Mesothelial cell of epicardium (in vitro differentiated cells): Measurements from ENCODE around the gene EEFSEC. TPM values are rescaled to one million over a fixed set of nuclear protein-coding genes. Genes with fewer than 3 reads are reported as not detected.

ENCODE experiments used
- DNase-seq, 2 experiments: peaks; one replicate each; pipeline ENCODE4 v3.0.0; 2021; ENCODE audit warnings: low spot score in 2 of 2; ENCODE audit not compliant: unreplicated experiment in 2 of 2
- H3K27ac Mint-ChIP-seq: 2 replicates; pipeline ENCODE4 v1.8.0; 2021; ENCODE audit warnings: mixed read lengths
- H3K27me3 Mint-ChIP-seq: 2 replicates; pipeline ENCODE4 v1.8.0; 2021; ENCODE audit warnings: low read depth, mixed read lengths
- H3K36me3 Mint-ChIP-seq: 2 replicates; pipeline ENCODE4 v1.8.0; 2021; ENCODE audit warnings: mixed read lengths
- H3K4me1 Mint-ChIP-seq: 2 replicates; pipeline ENCODE4 v1.8.0; 2021; ENCODE audit warnings: mixed read lengths
- H3K4me3 Mint-ChIP-seq: 2 replicates; pipeline ENCODE4 v1.8.0; 2021; ENCODE audit warnings: mild to moderate bottlenecking, moderate library complexity, mixed read lengths
- H3K9me3 Mint-ChIP-seq: 2 replicates; pipeline ENCODE4 v1.8.0; 2021; ENCODE audit warnings: mixed read lengths
- total RNA-seq: library from RNA; stranded (reverse); gene quantifications from 3 replicates; pipeline ENCODE4 v1.2.1, GENCODE V29; 2021
- TF ChIP-seq, protein P1 (sequence below): fragments of 200-600 bp; sonication (generic); IDR thresholded peaks from one replicate; pipeline ENCODE4 v1.5.0; 2021; ENCODE audit warnings: antibody characterized with exemption; ENCODE audit not compliant: unreplicated experiment

EEFSEC gene
- total RNA-seq, 1 donor from 2014 or later, result 19.4 TPM

- peaks cover 50% of the 10 kb centered on the region for H3K4me1 Mint-ChIP-seq
- no peak overlapping the region for H3K4me3 Mint-ChIP-seq
- peak overlapping the region; percentile 89 for H3K27ac Mint-ChIP-seq
- no peaks in the 10 kb centered on the region for H3K36me3 Mint-ChIP-seq
- TF ChIP-seq, protein P1, sequence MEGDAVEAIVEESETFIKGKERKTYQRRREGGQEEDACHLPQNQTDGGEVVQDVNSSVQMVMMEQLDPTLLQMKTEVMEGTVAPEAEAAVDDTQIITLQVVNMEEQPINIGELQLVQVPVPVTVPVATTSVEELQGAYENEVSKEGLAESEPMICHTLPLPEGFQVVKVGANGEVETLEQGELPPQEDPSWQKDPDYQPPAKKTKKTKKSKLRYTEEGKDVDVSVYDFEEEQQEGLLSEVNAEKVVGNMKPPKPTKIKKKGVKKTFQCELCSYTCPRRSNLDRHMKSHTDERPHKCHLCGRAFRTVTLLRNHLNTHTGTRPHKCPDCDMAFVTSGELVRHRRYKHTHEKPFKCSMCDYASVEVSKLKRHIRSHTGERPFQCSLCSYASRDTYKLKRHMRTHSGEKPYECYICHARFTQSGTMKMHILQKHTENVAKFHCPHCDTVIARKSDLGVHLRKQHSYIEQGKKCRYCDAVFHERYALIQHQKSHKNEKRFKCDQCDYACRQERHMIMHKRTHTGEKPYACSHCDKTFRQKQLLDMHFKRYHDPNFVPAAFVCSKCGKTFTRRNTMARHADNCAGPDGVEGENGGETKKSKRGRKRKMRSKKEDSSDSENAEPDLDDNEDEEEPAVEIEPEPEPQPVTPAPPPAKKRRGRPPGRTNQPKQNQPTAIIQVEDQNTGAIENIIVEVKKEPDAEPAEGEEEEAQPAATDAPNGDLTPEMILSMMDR, result no peak
- no peaks in the 10 kb centered on the region for H3K9me3 Mint-ChIP-seq
- no peak for DNase-seq
- no peaks in the 10 kb centered on the region for H3K27me3 Mint-ChIP-seq
Observed at GRCh38 chr3:128195369-128195768, 42.1 kb downstream of the EEFSEC start.

GRCh38 chr3:128195802-128196201, 42.5 kb downstream of the EEFSEC start:
- TF ChIP-seq, protein P1, result no peak
- no peak for DNase-seq
- Mint-ChIP-seq H3K36me3 (no peaks in the 10 kb centered on the region), H3K27me3 (no peaks in the 10 kb centered on the region), H3K27ac (peak overlapping the region; percentile 89), H3K4me3 (no peak overlapping the region), H3K4me1 (peaks cover 50% of the 10 kb centered on the region), H3K9me3 (no peaks in the 10 kb centered on the region)

- Mint-ChIP-seq H3K36me3 (no peaks in the 10 kb centered on the region), H3K4me1 (peaks cover 50% of the 10 kb centered on the region), H3K4me3 (no peak overlapping the region), H3K27ac (peak overlapping the region; percentile 82), H3K27me3 (no peaks in the 10 kb centered on the region), H3K9me3 (no peaks in the 10 kb centered on the region)
- TF ChIP-seq, protein P1, result no peak
- no peak for DNase-seq
Observed at GRCh38 chr3:128196647-128197046, 43.4 kb downstream of the EEFSEC start.

GRCh38 chr3:128197855-128198254, 44.6 kb downstream of the EEFSEC start:
- Mint-ChIP-seq H3K4me3 (no peak overlapping the region), H3K36me3 (peaks cover 3% of the 10 kb centered on the region), H3K27me3 (no peaks in the 10 kb centered on the region), H3K9me3 (no peaks in the 10 kb centered on the region), H3K4me1 (peaks cover 47% of the 10 kb centered on the region), H3K27ac (peak overlapping the region; percentile 82)
- TF ChIP-seq, protein P1, result no peak
- no peak for DNase-seq

GRCh38 chr3:128198313-128198712, 45.0 kb downstream of the EEFSEC start:
- no peak for DNase-seq
- Mint-ChIP-seq H3K4me3 (no peak overlapping the region), H3K4me1 (peaks cover 50% of the 10 kb centered on the region), H3K36me3 (peaks cover 5% of the 10 kb centered on the region), H3K27ac (peak overlapping the region; percentile 82), H3K9me3 (no peaks in the 10 kb centered on the region), H3K27me3 (no peaks in the 10 kb centered on the region)
- TF ChIP-seq, protein P1, result no peak

DNA sequence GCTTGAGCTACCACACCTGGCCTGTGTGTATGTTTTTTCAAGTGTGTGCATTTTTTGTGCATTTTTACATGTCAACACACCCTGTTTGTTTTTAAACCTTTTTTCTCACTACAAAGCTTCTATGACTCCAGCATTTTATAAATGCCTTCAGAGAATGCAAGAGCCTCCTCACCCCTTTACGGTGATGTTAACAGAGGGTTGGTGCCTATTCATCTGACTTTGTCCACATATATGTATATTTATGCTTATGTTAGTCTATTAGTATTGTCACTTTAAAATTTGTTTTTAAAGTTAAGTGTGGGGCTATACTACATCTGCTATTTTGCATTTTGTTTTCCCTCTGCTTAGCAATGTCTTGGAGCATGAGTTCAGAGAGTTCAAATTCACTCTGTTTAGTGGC, 45.8 kb downstream of the EEFSEC start:
- H3K4me1 Mint-ChIP-seq, result peaks cover 47% of the 10 kb centered on the region
- no peak overlapping the region for H3K4me3 Mint-ChIP-seq
- H3K36me3 Mint-ChIP-seq, result peaks cover 5% of the 10 kb centered on the region
- no peak overlapping the region for H3K27ac Mint-ChIP-seq
- DNase-seq, result no peak
- no peaks in the 10 kb centered on the region for H3K9me3 Mint-ChIP-seq
- no peaks in the 10 kb centered on the region for H3K27me3 Mint-ChIP-seq
- TF ChIP-seq, protein P1, result no peak
